CD8-positive, alpha-beta memory T cell (primary cell): ENCODE data around the gene DIMT1. TPM values are rescaled to one million over a fixed set of nuclear protein-coding genes. Genes with fewer than 3 reads are reported as not detected.
A peak's percentile ranks its signal among the peaks of the same experiment; 100 is the strongest.

Source experiments
- CTCF ChIA-PET: fragments of 350-600 bp; sonication (Branson Sonifier 250); formaldehyde crosslinking; loops from one replicate; lab custom pipeline; 2021; ENCODE audit warnings: antibody characterized with exemption; lab: Charles Lee
- POLR2A ChIA-PET: fragments of 350-600 bp; sonication (Branson Sonifier 250); formaldehyde crosslinking; loops from one replicate; lab custom pipeline; 2021; ENCODE audit warnings: antibody characterized with exemption; lab: Charles Lee
- DNase-seq, 5 donors: peaks; one replicate each; pipeline versions ENCODE4 v3.0.0 to v3.0.0-alpha.2; 2020 to 2022; ENCODE audit warnings: mixed read lengths in 1 of 5
- H3K27ac ChIP-seq: one replicate; pipeline ENCODE4 v1.7.0; 2013; ENCODE audit warnings: low read depth, mild to moderate bottlenecking, low read length, moderate library complexity
- H3K27me3 ChIP-seq: 2 replicates; pipeline ENCODE4 v1.7.0; 2013; ENCODE audit warnings: low read length, mild to moderate bottlenecking; ENCODE audit not compliant: insufficient read depth, poor library complexity, severe bottlenecking
- H3K36me3 ChIP-seq: 2 replicates; pipeline ENCODE4 v1.7.0; 2013; ENCODE audit warnings: mild to moderate bottlenecking, low read length, moderate library complexity; ENCODE audit not compliant: insufficient read depth
- H3K4me1 ChIP-seq: 2 replicates; pipeline ENCODE4 v1.7.0; 2013; ENCODE audit warnings: mild to moderate bottlenecking, low read length, moderate library complexity; ENCODE audit not compliant: insufficient read depth
- H3K4me3 ChIP-seq: 2 replicates; pipeline ENCODE4 v1.7.0; 2013; ENCODE audit warnings: mild to moderate bottlenecking, low read length
- H3K9me3 ChIP-seq: 2 replicates; pipeline ENCODE4 v1.7.0; 2013; ENCODE audit warnings: mild to moderate bottlenecking, low read length
- H3K27ac Mint-ChIP-seq, 8 donors: one replicate each; pipeline ENCODE4 v1.8.0; 2020 to 2021; ENCODE audit warnings: mixed read lengths in 8 of 8, mild to moderate bottlenecking in 6 of 8, inconsistent platforms in 3 of 8, moderate library complexity in 3 of 8
- H3K27me3 Mint-ChIP-seq, 2 donors: one replicate each; pipeline ENCODE4 v1.8.0; 2020 to 2021; ENCODE audit warnings: mixed read lengths in 2 of 2, mild to moderate bottlenecking in 1 of 2, moderate library complexity in 1 of 2
- H3K36me3 Mint-ChIP-seq, 3 donors: one replicate each; pipeline ENCODE4 v1.8.0; 2020 to 2021; ENCODE audit warnings: mixed read lengths in 3 of 3, inconsistent platforms in 1 of 3, mild to moderate bottlenecking in 1 of 3
- H3K4me1 Mint-ChIP-seq, 3 donors: one replicate each; pipeline ENCODE4 v1.8.0; 2020 to 2021; ENCODE audit warnings: mixed read lengths in 3 of 3, inconsistent platforms in 1 of 3, mild to moderate bottlenecking in 1 of 3
- H3K4me3 Mint-ChIP-seq, 7 donors: one replicate each; pipeline ENCODE4 v1.8.0; 2020 to 2021; ENCODE audit warnings: mixed read lengths in 7 of 7, mild to moderate bottlenecking in 6 of 7, moderate library complexity in 4 of 7, inconsistent platforms in 2 of 7
- H3K9me3 Mint-ChIP-seq, 5 donors: one replicate each; pipeline ENCODE4 v1.8.0; 2020 to 2022; ENCODE audit warnings: mixed read lengths in 5 of 5, mild to moderate bottlenecking in 3 of 5, moderate library complexity in 2 of 5, inconsistent platforms in 1 of 5
- polyA plus RNA-seq: library from polyadenylated mRNA; unstranded; fragments of 300-500 nt; fragmentation: Illumina TruSeq; gene quantifications from one replicate; pipeline ENCODE4 v1.2.3, GENCODE V29; 2021
- total RNA-seq, 2 experiments: library from RNA; stranded (reverse); gene quantifications; one replicate each; pipeline ENCODE4 v1.2.3, GENCODE V29; 2021

DIMT1 gene
- total RNA-seq (10 to 100 TPM; 54.4 to 58.9 TPM), polyA plus RNA-seq (38.4 TPM)

GRCh38 chr5:62403411-62404250, at the start of gene DIMT1:
DIMT1 (minus strand) TSS chr5:62403905; CDS start chr5:62403772, 133 bp downstream.
- CTCF ChIA-PET = interaction anchor here (0.8 to 3.7 kb wide), 10 partner anchors 9 to 179 kb away, joined by 3 to 16 read pairs (median 4); partner anchors contain the start of genes IPO11 and KIF2A
- peaks cover 23 to 32% (median 30%) of the 10 kb centered on the region in 3 donors for H3K4me1 Mint-ChIP-seq
- Histone ChIP-seq H3K9me3 (no peaks in the 10 kb centered on the region), H3K4me3 (peak within 1 kb of the TSS; percentile 85), H3K36me3 (peaks cover 5% of the 10 kb centered on the region), H3K27me3 (no peaks in the 10 kb centered on the region), H3K27ac (peak within 1 kb of the TSS; percentile 95), H3K4me1 (peaks cover 14% of the 10 kb centered on the region)
- peak within 1 kb of the TSS; percentile 96 to 100 (median 99) for H3K4me3 Mint-ChIP-seq
- H3K9me3 Mint-ChIP-seq = no peaks in the 10 kb centered on the region
- POLR2A ChIA-PET = interaction anchor here (0.9 to 2.7 kb wide), 8 partner anchors 9 to 179 kb away, joined by 3 to 38 read pairs (median 4); partner anchors contain the start of genes IPO11 and KIF2A
- DNase-seq = peak; percentile 87 to 94 (median 89)
- H3K27ac Mint-ChIP-seq = peak within 1 kb of the TSS; percentile 88 to 99 (median 97)
- H3K27me3 Mint-ChIP-seq = no peaks in the 10 kb centered on the region
- H3K36me3 Mint-ChIP-seq = peaks cover 0 to 35% (median 2%) of the 10 kb centered on the region in 3 donors

GRCh38 chr5:62450259-62450658, 46.6 kb upstream of the DIMT1 start:
- Mint-ChIP-seq H3K9me3 (no peaks in the 10 kb centered on the region), H3K36me3 (peaks cover 4 to 63% (median 23%) of the 10 kb centered on the region in 3 donors), H3K4me1 (peaks cover 0 to 2% (median 0%) of the 10 kb centered on the region in 3 donors), H3K27ac (no peak overlapping the region), H3K27me3 (no peaks in the 10 kb centered on the region), H3K4me3 (no peak overlapping the region)
- Histone ChIP-seq H3K36me3 (peaks cover 5% of the 10 kb centered on the region), H3K4me1 (no peaks in the 10 kb centered on the region), H3K4me3 (no peak overlapping the region), H3K27ac (no peak overlapping the region), H3K27me3 (no peaks in the 10 kb centered on the region), H3K9me3 (no peaks in the 10 kb centered on the region)
- ChIA-PET CTCF (interaction anchor here (1.3 kb wide), 1 partner anchor 10 kb away, joined by 4 read pairs; no protein-coding TSS in a partner anchor), POLR2A (no interaction called here)
- DNase-seq = no peak

GRCh38 chr5:62448528-62448927, 44.8 kb upstream of the DIMT1 start:
- Histone ChIP-seq H3K4me1 (no peaks in the 10 kb centered on the region), H3K36me3 (peaks cover 5% of the 10 kb centered on the region), H3K27me3 (no peaks in the 10 kb centered on the region), H3K4me3 (no peak overlapping the region), H3K9me3 (no peaks in the 10 kb centered on the region), H3K27ac (no peak overlapping the region)
- H3K36me3 Mint-ChIP-seq = peaks cover 4 to 55% (median 17%) of the 10 kb centered on the region in 3 donors
- no peaks in the 10 kb centered on the region for H3K9me3 Mint-ChIP-seq
- CTCF ChIA-PET = no interaction called here
- POLR2A ChIA-PET = no interaction called here
- H3K27me3 Mint-ChIP-seq = no peaks in the 10 kb centered on the region
- no peak for DNase-seq
- no peak overlapping the region for H3K27ac Mint-ChIP-seq
- peaks cover 0 to 2% (median 0%) of the 10 kb centered on the region in 3 donors for H3K4me1 Mint-ChIP-seq
- no peak overlapping the region for H3K4me3 Mint-ChIP-seq

- Mint-ChIP-seq H3K4me3 (no peak overlapping the region), H3K4me1 (peaks cover 25 to 49% (median 48%) of the 10 kb centered on the region in 3 donors), H3K9me3 (no peaks in the 10 kb centered on the region), H3K27ac (peak overlapping the region in 2 of 8 donors; percentile 54 to 69), H3K36me3 (peaks cover 0 to 15% (median 10%) of the 10 kb centered on the region in 3 donors), H3K27me3 (no peaks in the 10 kb centered on the region)
- Histone ChIP-seq H3K4me1 (no peaks in the 10 kb centered on the region), H3K9me3 (no peaks in the 10 kb centered on the region), H3K4me3 (no peak overlapping the region), H3K36me3 (no peaks in the 10 kb centered on the region), H3K27me3 (no peaks in the 10 kb centered on the region), H3K27ac (peak overlapping the region; percentile 54)
- CTCF ChIA-PET = interaction anchor here (1.4 kb wide), 1 partner anchor 12 kb away, joined by 3 read pairs; no protein-coding TSS in a partner anchor
- POLR2A ChIA-PET = no interaction called here
- DNase-seq = no peak
Observed at GRCh38 chr5:62432621-62433064, 28.9 kb upstream of the DIMT1 start.

GRCh38 chr5:62431735-62432620, 28.3 kb upstream of the DIMT1 start:
- H3K27me3 Mint-ChIP-seq = no peaks in the 10 kb centered on the region
- no peak for DNase-seq
- no peak overlapping the region for H3K4me3 Mint-ChIP-seq
- H3K9me3 Mint-ChIP-seq = no peaks in the 10 kb centered on the region
- peak overlapping the region in 2 of 8 donors; percentile 54 to 69 for H3K27ac Mint-ChIP-seq
- peaks cover 0 to 15% (median 10%) of the 10 kb centered on the region in 3 donors for H3K36me3 Mint-ChIP-seq
- H3K27ac ChIP-seq = peak overlapping the region; percentile 54
- H3K9me3 ChIP-seq = no peaks in the 10 kb centered on the region
- no peaks in the 10 kb centered on the region for H3K36me3 ChIP-seq
- H3K27me3 ChIP-seq = no peaks in the 10 kb centered on the region
- H3K4me1 ChIP-seq = no peaks in the 10 kb centered on the region
- POLR2A ChIA-PET = no interaction called here
- CTCF ChIA-PET = interaction anchor here (1.4 kb wide), 1 partner anchor 12 kb away, joined by 3 read pairs; no protein-coding TSS in a partner anchor
- peaks cover 25 to 51% (median 51%) of the 10 kb centered on the region in 3 donors for H3K4me1 Mint-ChIP-seq
- no peak overlapping the region for H3K4me3 ChIP-seq

GRCh38 chr5:62424763-62425162, 21.1 kb upstream of the DIMT1 start:
- Mint-ChIP-seq H3K36me3 (peaks cover 0 to 16% (median 6%) of the 10 kb centered on the region in 3 donors), H3K4me3 (no peak overlapping the region), H3K4me1 (peaks cover 18 to 41% (median 33%) of the 10 kb centered on the region in 3 donors), H3K27ac (no peak overlapping the region), H3K27me3 (no peaks in the 10 kb centered on the region), H3K9me3 (no peaks in the 10 kb centered on the region)
- ChIA-PET CTCF (no interaction called here), POLR2A (no interaction called here)
- Histone ChIP-seq H3K4me3 (no peak overlapping the region), H3K9me3 (no peaks in the 10 kb centered on the region), H3K36me3 (no peaks in the 10 kb centered on the region), H3K27ac (no peak overlapping the region), H3K4me1 (peaks cover 5% of the 10 kb centered on the region), H3K27me3 (no peaks in the 10 kb centered on the region)
- no peak for DNase-seq

GRCh38 chr5:62421414-62421813, 17.7 kb upstream of the DIMT1 start:
- POLR2A ChIA-PET = no interaction called here
- H3K36me3 Mint-ChIP-seq = peaks cover 0 to 24% (median 9%) of the 10 kb centered on the region in 3 donors
- H3K4me3 Mint-ChIP-seq = no peak overlapping the region
- Histone ChIP-seq H3K4me3 (no peak overlapping the region), H3K27me3 (no peaks in the 10 kb centered on the region), H3K4me1 (peaks cover 5% of the 10 kb centered on the region), H3K36me3 (no peaks in the 10 kb centered on the region), H3K27ac (peak overlapping the region; percentile 33), H3K9me3 (no peaks in the 10 kb centered on the region)
- peaks cover 18 to 41% (median 19%) of the 10 kb centered on the region in 3 donors for H3K4me1 Mint-ChIP-seq
- H3K27me3 Mint-ChIP-seq = no peaks in the 10 kb centered on the region
- H3K27ac Mint-ChIP-seq = no peak overlapping the region
- CTCF ChIA-PET = no interaction called here
- DNase-seq = no peak
- no peaks in the 10 kb centered on the region for H3K9me3 Mint-ChIP-seq
